ENCODE measurements around the gene ITIH4. TPM values are rescaled to one million over a fixed set of nuclear protein-coding genes. Genes with fewer than 3 reads are reported as not detected.
"Not testable (repeated sequence)": the region's sequence is repeated elsewhere in the genome, so short reads cannot be mapped to it uniquely, and the experiment has no call there.

The ITIH4 gene
- polyA plus RNA-seq, 10 donors, result 8.0 to 35.5 (median 19.9) TPM

- DNase-seq, result no peak
These were observed 46.4 kb downstream of the ITIH4 start for GRCh38 chr3:52784021-52784621.

DNA sequence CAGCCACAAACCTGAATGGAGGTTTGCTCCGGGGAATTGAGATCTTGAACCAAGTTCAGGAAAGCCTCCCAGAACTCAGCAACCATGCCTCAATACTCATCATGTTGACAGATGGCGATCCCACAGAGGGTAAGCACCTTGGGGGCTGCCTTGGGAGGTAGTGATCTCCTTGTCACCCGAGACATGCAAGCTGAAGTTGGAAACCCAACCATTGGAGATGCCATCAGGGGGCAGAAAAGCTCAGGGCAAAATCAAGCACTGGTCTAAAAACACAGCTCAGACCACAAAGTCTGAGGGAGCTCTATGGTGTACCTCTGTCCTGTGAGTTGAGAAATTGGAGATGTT, 47.3 kb downstream of the ITIH4 start:
- DNase-seq, result no peak

DNA sequence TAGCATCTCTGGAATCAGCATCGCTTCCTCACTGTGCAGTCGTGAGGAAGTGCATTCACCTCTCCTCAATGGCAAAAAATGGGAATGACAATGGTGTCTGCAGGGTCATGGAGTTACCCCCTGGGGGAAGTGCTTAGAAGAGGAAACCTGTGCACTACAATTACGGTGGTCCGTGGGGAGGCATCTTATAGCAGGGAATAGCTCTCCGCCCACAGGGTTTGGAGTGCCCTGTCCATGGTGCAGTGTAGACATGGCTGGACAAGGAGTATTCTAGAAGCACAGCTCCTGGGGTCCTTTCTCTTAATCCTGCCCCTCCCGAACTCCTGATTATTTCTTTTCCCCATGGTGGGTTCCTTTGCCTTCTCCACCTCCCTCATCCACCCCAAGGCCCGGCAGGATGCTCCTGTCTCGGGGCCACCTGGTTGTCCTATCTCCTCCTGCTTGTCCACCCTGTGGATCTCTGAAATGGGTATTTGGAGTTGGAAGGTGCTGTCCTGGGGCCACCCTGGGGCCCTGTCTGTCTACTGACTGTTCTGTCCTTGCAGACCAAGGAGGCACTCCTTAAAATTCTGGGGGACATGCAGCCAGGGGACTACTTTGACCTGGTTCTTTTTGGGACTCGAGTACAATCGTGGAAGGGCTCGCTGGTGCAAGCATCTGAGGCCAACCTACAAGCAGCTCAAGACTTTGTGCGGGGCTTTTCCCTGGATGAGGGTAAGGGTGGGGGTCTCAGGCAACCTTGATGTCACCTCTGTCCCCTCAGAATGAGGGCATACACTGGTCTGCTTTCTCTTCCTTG, 47.9 kb downstream of the ITIH4 start:
- DNase-seq, result no peak

GRCh38 chr3:52781741-52782140, 48.7 kb downstream of the ITIH4 start:
- no peak for DNase-seq

DNA sequence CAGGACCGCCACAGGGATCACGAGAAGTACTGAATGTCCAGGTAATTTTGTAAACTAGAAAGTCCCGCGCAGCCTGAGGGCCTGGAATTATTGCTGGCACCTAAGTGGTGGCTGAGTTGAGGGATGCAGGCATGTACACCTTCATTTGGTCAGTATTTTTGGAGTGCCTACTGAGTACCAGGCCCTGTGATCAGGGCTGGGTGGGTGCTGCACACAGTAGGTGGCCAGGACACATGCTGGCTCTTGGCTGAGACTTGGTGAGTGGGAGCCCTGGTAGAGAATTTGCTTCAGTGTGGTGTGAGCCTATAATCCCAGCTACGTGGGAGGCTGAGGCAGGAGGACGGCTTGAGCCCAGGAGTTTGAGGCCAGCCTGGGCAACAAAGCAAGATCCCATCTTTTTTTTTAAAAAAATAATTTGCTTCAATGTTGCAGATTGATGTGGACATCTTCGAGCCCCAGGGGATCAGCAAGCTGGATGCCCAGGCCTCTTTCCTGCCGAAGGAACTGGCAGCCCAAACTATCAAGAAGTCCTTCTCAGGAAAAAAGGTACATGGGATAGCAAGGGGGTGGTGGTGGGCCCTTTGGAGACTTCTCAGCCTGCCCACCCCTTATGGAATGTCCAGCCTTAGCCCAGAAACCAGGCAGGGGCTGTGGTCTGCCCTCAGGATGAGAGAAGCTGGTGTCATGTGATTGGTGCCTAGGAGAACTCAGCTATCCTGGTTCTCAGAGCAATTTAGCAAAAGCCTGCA, 50.5 kb downstream of the ITIH4 start:
- no peak for DNase-seq

DNA sequence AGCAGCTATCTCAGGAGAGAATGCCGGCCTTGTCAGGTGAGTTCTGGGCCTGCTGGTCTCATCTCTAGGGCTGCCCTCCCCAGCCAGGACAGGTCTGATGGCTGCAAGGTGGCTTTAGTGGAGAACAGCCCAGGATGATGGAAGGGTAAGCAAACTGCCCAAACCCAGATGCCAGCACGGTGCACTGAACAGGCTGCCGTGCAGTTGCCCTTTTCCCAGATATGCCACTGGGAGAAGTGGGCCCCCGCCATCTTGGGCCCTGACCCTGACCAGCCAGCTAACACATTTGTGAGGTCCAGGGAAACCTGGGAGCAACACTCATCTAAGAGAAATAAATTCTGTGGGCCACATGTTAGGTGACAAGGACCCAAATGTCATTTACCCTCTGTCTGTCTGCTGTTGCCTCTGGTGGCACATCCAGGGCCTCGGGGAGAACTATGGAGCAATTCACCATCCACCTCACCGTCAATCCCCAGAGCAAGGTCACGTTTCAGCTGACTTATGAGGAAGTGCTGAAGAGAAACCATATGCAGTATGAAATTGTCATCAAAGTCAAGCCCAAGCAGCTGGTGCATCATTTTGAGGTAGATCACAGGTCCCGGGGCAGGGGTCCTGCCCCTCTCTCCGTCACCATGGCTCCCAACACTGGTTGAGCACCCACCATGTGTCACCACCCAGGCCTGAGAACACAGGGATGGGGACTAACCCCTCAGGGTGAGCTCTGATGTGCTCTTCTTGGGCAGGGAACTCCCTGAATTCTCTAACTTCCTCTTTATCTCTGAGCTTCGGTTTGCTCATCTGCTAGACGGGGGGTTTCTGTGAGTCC, 51.2 kb downstream of the ITIH4 start:
- peak in 1 of 3 donors; percentile 24 for DNase-seq

DNA sequence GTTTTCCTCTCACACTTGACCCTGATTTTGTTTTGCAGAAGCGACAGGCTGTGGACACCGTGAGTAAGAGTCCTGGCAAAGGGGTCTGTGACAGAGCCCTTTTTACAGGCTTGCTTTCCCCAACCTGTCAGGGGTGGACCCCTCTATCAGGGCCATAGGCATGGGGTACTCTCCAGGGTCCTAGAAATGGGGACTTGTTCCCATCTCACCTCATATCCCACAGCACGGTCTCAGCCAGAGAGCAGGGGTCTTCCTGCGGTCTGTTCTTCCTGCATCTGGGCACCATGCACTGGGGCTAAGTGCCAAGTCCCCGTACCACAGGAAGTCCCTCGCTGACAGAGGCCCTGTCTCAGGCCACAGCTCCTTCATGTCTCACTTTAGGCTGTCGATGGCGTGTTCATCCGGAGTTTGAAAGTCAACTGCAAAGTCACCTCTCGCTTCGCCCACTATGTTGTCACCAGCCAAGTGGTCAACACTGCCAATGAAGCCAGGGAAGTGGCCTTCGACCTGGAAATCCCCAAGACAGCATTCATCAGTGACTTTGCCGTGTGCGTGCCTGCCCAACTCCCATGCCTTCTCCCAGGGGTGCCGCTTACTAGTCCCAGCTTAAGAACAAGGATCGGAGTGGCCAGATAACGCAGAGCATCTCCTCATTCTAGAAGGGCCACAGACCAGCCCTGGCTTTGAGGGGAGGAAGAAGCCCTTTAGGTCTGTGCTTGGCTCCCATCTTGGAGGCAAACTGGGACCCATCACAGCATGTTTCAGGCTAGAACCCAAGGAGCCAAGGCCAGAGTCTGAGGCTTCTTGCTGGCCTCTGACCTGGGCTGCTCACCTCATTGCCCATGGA, 52.3 kb downstream of the ITIH4 start:
- DNase-seq, result no peak

GRCh38 chr3:52777127-52777958, 53.1 kb downstream of the ITIH4 start, which contains the start of gene ITIH1:
Gene ITIH1 (plus strand): TSS chr3:52777599. CDS start chr3:52777616, 17 bp downstream.
- DNase-seq, result no peak

- not testable (repeated sequence) for DNase-seq
These were observed 54.0 kb downstream of the ITIH4 start for GRCh38 chr3:52776486-52776885.

GRCh38 chr3:52775877-52776276, 54.6 kb downstream of the ITIH4 start:
- no peak for DNase-seq

GRCh38 chr3:52774901-52775864, 55.3 kb downstream of the ITIH4 start:
- no peak for DNase-seq

GRCh38 chr3:52774066-52774713, 56.3 kb downstream of the ITIH4 start:
- no peak for DNase-seq

GRCh38 chr3:52773361-52774065, 57.0 kb downstream of the ITIH4 start:
- DNase-seq, result no peak

- no peak for DNase-seq
These were observed 58.8 kb downstream of the ITIH4 start for GRCh38 chr3:52771702-52772101.

DNA sequence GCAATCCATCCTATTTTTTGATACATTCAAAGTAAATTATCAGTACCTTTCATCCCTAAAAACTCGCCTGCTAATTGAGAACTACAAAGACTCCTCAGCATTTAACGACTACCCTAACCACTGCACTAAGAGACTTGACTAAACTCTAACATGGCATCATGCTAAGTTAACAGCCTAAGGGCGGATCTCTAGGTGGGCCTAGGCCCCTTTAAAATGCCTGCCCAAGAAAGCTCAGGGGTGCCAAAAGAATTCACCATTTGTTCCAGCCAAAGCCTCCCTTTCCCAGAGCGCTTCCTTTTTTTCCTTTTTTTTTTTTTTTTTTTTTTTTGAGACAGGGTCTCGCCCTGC, 59.2 kb downstream of the ITIH4 start:
- no peak for DNase-seq

- peak; percentile 90 to 96 (median 94) for DNase-seq
These were observed 59.8 kb downstream of the ITIH4 start, which contains the start of gene NEK4 for GRCh38 chr3:52770496-52771333. Gene NEK4 (minus strand): TSS chr3:52770940. CDS start chr3:52770746, 194 bp downstream.
